ENCODE data around the gene FMNL3. TPM values are rescaled to one million over a fixed set of nuclear protein-coding genes. Genes with fewer than 3 reads are reported as not detected.
A peak's percentile ranks its signal among the peaks of the same experiment; 100 is the strongest.

FMNL3 gene
- total and polyA plus RNA-seq, 2 of the 13 experiments (the other 11 are each of a cell fraction or from before 2014, with no cell fraction given), result 0.44 to 1.1 TPM

GRCh38 chr12:49741882-49742620 is 34.8 kb upstream of the FMNL3 start (continued):
- TF ChIP-seq ZNF318 (CRISPR knock-in tag; IDR thresholded peaks at IDR 0.05) (no peak), USF2 (IDR thresholded peaks at IDR 0.05; ENCODE audit: low read depth, low read length) (no peak), USF2 (CRISPR knock-in tag; IDR thresholded peaks at IDR 0.05; ENCODE audit: borderline replicate concordance) (no peak), TEAD2 (CRISPR knock-in tag; IDR thresholded peaks at IDR 0.05) (no peak), ZNF75D (CRISPR knock-in tag; IDR thresholded peaks at IDR 0.05; ENCODE audit: borderline replicate concordance) (no peak), DR1 (CRISPR knock-in tag; IDR thresholded peaks at IDR 0.05) (no peak), ELF4 (CRISPR knock-in tag; IDR thresholded peaks at IDR 0.05; ENCODE audit: borderline replicate concordance) (no peak), TERF1 (CRISPR knock-in tag; IDR thresholded peaks at IDR 0.05) (no peak), ZNF382 (CRISPR knock-in tag; IDR thresholded peaks at IDR 0.05; ENCODE audit: borderline replicate concordance) (no peak), ZNF333 (CRISPR knock-in tag; IDR thresholded peaks at IDR 0.05; ENCODE audit: borderline replicate concordance) (peak; percentile 31; the same call in 1 of the 2 replicates), E2F1 (CRISPR knock-in tag; IDR thresholded peaks at IDR 0.05) (no peak), CREM (IDR thresholded peaks at IDR 0.05) (peak; percentile 63; the same call in 1 of the 2 replicates), CREM (CRISPR knock-in tag; IDR thresholded peaks at IDR 0.05) (no peak), PHF8 (CRISPR knock-in tag; IDR thresholded peaks at IDR 0.05) (peak; percentile 37; the same call in 1 of the 2 replicates), SOX5 (CRISPR knock-in tag; IDR thresholded peaks at IDR 0.05; ENCODE audit: borderline replicate concordance) (peak; percentile 9; the same call in 1 of the 2 replicates), ZNF383 (CRISPR knock-in tag; IDR thresholded peaks at IDR 0.05; ENCODE audit: borderline replicate concordance) (0 out of 2 replicates have a peak, but pooled peaks have one; percentile 12), ZBTB7B (CRISPR knock-in tag; IDR thresholded peaks at IDR 0.05) (no peak)
